ENCODE results near the gene PHF11. TPM values are rescaled to one million over a fixed set of nuclear protein-coding genes. Genes with fewer than 3 reads are reported as not detected.
"Not testable (repeated sequence)": the region's sequence is repeated elsewhere in the genome, so short reads cannot be mapped to it uniquely, and the experiment has no call there.

Gene PHF11
- total RNA-seq, 1 donor from 2014 or later: 36.7 TPM

DNA sequence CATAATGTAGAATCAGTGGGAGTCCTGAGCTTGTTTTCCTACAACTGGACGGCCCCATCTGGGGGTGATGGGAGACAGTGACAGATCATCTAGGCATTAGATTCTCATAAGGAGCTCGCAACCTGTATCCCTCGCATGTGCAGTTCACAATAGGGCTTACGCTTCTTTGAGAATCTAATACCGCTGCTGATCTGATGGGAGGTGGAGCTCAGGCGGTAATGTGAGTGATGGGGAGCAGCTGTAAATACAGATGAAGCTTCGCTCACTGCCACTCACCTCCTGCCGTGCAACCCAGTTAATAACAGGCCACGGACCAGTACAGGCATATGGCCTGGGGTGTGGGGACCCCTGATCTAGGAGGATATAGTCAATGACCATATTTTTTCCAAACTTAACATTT, 50.8 kb downstream of the PHF11 start:
- no peak for DNase-seq (ENCODE audit: low spot score)

DNA sequence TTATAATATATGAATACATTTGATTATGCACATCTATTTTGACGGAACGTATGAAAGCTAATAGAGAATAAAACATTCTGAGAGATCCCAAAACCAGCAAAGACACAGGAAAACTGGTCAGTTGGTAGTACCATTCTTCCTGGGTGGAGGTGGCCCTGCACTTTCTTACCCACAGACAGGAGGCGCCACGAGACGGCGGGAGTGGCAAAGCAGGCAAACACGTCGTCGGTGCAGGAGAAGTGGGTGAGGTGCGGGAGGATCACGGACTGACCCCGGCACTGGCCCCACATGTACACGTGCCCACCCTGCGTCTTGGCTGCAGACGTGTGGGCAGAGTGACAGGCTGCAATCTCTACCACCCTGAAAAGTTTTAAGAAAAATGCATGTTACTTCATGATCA, 53.5 kb downstream of the PHF11 start:
- DNase-seq (ENCODE audit: low spot score): no peak

DNA sequence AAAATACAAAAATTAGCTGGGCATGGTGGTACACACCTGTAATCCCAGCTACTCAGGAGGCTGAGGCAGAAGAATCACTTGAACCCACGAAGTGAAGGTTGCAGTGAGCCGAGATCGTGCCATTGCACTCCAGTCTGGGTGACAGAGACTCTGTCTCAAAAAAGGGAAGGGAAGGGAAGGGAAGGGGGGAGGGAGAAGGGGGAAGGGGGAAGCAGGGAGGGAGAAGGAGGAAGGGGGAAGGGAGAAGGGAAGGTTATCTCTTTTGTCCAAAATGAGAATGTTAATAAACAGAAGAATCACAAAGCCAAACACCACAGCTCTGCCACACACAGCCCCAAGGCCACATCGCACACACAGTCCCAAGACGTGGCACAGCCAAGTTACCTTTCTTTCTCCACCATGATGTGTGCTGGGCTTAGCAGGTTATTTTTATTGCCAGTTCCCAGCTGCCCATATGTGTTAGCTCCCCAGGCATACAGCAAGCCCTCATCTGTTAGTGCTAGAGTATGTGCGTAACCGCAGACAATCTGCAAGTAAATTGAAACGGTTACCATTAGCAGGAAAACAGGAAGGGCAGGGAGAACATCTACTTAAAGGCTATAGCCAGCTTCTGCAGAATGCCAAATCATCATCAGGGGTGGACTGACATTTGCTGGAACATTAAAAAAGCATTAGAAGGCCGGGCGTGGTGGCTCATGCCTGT, 55.3 kb downstream of the PHF11 start:
- DNase-seq (ENCODE audit: low spot score): no peak

DNA sequence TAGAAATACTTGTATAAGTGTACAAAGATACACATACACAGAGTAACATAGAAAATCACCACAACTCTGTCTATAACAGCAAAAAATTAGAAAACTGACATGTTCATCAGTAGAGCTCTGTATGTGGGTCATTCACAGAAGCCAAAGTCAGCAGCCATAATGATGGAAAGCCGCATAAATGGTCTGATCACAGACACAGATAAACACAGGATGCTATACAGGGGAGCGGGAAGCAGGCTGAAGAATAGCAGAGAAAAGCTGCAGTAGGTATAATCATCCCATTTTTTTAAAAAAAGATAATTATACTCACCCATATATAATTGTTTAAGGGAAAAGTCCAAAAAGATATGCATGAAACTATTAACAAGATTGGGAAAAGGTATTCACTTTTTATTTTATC, 58.1 kb downstream of the PHF11 start:
- DNase-seq (ENCODE audit: low spot score): no peak

DNA sequence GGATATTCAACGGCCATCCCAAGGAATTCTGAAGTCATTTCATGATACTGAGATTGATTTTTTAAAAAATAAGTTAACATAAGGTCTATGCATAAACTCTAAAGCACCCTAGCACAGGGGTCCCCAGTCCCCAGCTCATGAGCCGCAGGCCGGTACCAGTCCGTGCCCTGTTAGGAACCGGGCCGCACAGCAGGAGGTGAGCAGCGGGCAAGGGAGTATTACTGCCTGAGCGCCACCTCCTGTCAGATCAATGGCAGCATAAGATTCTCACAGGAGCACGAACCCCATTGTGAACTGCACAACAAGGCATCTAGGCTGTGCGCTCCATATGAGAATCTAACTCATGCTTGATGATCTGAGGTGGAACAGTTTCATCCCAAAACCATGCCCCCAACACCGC, 58.6 kb downstream of the PHF11 start:
- no peak for DNase-seq (ENCODE audit: low spot score)

DNA sequence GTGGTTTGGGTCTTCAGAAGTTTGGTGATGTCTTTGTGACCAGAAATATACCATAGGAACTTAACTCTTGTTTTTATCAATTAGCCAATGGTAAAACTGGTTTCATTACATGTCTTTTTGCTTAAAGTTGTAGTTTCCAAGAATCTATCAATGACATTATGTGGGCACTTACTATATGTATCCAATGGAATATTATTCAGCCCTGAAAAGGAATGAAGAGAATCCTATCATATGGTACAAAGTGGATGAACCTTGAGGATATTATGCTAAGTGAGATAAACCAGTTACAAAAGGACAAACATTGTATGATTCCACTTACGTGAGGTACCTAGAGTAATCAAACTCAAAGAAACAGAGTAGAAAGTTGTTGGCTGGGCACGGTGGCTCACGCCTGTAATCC, 63.3 kb downstream of the PHF11 start:
- DNase-seq (ENCODE audit: low spot score): no peak

DNA sequence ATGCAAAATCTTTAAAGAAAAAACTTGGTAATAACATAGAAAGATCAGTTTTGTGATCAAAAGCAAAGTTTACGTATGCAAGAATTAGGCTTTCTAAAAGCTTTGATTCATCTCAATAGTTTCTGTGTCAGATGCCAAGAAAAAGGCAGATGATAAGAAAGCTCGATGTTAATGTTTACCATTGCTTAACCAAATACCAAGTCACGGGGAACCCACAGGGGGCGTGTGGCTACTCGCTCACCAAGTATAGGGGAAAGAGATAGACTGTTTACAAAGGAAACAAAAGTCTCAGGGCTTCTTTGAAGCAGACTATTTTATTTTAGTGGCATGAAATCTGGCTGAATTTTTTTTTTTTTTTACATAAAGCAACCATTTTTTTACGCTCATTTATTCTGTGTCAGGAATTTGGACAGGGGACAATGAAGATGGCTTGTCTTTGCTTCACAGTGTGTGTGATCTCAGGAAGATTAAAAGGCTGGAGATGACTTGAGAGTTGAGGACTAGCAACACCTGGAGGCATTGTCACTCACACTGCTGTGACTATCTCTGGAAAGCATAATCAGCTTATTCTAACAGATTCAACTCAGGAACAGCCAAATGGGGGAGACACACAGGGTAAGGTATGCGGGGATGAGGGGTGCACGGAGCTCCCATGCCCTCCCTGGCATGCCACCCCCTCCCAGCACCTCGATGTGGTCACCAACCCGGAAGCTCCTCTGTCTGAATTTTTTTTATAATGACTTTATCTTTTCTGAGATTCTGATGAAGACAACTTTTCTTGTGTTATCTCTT, 64.7 kb downstream of the PHF11 start:
- peak; percentile 61 for DNase-seq (ENCODE audit: low spot score)

DNA sequence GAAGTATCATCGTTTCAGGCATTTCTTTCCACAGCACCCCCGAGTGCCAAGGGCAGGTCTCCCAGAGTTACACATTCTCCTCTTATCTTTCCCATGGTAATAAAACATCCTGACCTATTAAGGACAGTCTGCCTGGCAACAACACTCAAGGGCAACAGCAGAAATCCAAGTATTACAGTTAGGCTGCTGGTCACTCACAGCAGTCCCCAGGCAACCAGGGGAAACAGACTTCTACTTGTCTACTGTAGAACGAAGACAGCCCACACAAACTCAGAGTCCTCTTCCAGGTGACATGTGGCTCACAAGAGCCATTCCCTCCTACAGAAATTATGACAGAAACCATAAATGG, 65.3 kb downstream of the PHF11 start:
- DNase-seq (ENCODE audit: low spot score): no peak

DNA sequence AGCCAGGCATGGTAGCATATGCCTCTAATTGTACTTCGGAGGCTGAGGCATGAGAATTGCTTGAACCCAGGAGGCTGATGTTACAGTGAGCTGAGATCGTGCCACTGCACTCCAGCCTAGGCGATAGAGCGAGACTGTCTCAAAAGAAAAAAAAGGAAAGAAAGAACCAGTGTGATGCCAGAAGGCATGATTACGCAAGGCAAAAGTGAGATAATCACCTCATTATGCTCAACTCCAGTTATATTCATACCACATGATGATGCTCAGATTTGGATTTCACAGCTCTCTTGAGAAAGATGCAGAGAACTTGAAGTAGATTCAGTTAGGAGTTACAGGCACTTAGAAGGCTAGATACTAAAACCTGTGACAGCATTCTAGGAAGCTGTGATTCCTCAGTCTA, 67.8 kb downstream of the PHF11 start:
- DNase-seq (ENCODE audit: low spot score): no peak

DNA sequence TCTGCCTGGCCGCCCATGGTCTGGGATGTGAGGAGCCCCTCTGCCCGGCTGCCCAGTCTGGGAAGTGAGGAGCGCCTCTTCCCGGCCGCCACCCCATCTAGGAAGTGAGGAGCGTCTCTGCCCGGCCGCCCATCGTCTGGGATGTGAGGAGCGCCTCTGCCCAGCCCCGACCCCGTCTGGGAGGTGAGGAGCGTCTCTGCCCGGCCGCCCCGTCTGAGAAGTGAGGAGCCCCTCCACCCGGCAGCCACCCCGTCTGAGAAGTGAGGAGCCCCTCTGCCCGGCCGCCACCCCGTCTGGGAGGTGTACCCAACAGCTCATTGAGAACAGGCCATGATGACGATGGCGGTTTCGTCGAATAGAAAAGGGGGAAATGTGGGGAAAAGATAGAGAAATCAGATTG, 69.7 kb downstream of the PHF11 start:
- not testable (repeated sequence) for DNase-seq (ENCODE audit: low spot score)

DNA sequence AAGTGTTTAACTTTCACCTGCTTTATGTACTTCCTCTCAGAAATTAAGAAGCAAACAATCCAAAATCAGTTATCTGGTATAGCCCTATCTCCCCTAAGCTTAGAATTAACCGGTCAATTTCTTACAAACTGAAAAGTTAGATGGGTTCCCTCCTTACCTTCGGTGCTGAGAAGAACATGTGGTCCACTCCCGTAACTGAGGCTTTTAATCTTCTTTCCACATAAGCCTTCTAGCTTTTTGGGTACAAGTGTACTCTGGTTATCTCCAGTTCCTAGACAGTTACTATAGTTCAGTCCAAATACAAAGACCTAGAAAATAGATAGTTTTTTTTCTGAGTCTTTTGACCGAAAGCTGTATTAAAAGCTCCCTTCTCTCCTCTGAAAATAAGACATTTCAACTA, 70.7 kb downstream of the PHF11 start:
- no peak for DNase-seq (ENCODE audit: low spot score)

DNA sequence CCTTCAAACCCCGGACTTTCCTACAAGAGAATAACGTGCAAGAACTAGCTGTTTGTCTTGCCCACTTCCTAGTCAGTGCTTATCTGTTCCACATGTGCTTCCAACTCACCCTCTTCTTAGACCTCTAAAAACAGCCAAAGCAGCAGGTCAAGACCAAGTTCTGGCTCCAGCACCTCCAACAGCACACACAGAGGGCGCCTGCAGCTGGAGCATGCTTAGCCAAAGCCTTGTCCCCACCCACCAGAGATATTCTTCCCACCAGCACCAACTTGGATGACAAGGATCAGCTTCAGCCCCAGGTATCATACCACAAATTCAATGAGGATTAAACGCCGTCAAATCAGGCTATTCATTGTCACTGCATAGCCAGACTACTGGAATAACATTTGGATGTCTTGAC, 71.7 kb downstream of the PHF11 start:
- DNase-seq (ENCODE audit: low spot score): no peak

DNA sequence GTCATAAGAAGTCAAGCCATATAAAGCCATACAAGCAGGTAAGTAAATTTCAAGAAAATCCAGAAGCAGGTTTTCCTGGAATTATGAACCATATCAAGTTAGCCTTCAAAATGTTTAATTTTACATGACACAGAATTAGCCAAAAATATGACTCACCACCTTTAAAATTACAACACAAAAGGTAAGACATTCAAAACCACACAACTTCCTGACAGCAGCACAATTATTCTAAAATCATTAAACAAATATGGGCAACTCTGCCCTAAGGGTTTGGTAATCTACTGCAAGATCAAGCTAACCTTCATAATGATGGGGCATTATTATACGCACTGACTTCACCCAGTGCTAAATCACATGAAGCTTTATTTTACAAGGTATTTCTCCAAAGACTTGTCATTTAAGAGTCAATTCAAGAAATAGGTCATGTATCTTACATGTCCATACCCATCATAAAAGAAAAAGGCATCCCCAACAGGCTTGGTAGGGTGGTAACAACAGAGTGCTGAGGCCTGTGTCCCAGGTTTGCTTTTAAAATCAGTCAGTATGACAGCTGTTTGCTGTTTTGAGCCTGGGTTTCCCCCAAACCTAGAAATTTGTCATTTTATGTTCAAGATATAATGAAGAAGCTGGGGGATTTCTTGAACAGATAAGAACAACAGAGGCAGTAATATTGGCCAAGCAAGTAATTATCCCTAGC, 74.4 kb downstream of the PHF11 start:
- no peak for DNase-seq (ENCODE audit: low spot score)

DNA sequence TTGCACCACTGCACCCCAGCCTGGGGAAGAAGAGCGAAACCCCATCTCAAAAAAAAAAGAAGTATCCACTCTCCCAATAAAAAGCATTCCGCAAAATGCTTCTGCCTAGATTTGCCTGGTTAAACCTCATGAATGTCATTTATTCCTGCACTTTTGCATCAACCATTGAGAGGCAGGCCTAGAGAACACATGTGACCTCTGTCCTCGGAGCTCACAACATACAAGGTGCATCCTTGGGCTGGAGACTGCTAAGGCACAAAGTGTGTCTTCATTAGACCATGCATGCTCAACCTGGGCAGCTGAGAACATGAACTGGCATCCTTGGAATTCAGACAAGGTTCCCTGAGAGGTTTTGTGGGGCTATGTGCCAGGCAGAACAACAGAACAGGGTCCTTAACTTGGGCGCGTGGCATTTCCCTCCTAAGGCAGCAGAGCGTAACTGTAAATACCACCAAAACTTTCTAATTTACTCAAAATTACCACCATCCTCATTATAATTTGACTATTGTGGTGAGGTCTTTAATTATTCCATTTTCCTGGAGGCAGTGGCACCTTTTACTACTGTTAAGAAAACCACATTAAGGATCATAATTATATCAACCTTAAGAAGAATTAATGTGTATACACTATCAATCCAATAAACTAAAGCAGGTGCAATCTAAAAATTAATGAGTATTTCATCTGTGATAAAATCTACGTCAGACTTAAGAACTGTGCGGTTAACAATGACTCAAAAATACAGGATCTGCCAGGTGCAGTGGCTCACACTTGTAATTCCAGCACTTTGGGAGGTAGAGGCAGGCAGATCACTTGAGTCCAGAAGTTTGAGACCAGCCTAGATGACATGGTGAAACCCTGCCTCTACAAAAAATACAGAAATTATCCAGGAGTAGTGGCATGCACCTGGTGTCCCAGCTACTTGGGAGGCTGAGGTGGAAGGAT, 75.8 kb downstream of the PHF11 start:
- DNase-seq (ENCODE audit: low spot score): no peak

Other genes with a start within 250 kb of the PHF11 start
- 9.4 TPM for gene CDADC1, start 248.0 kb upstream of the PHF11 start, total RNA-seq
- gene CAB39L, start 51.9 kb upstream of the PHF11 start, total RNA-seq: 27.5 TPM
- gene SETDB2, start 51.7 kb upstream of the PHF11 start, total RNA-seq: 9.8 TPM
- 22.8 TPM for gene RCBTB1, start 89.6 kb downstream of the PHF11 start, total RNA-seq
- gene ARL11, start 132.6 kb downstream of the PHF11 start, total RNA-seq: 2.8 TPM
- 34.1 TPM for gene EBPL, start 195.5 kb downstream of the PHF11 start, total RNA-seq